SK-N-MC (cell line): ENCODE data around the gene RNF144A.

ENCODE experiments used
- EZH2 ChIP-seq: fragments of 200-600 bp; sonication (generic); IDR thresholded peaks from one replicate; pipeline ENCODE4 v1.6.1; 2017; ENCODE audit warnings: antibody characterized with exemption
- FOXP2 ChIP-seq: optimal IDR thresholded peaks from 2 replicates; pipeline ENCODE3; 2011; ENCODE audit warnings: mild to moderate bottlenecking, moderate library complexity; ENCODE audit not compliant: insufficient read depth; ENCODE audit errors: extremely low read length, control extremely low read depth
- POLR2AphosphoS5 ChIP-seq: IDR thresholded peaks from 2 replicates; pipeline ENCODE4 v1.6.1; 2012; ENCODE audit warnings: mild to moderate bottlenecking, low read depth, low read length, borderline replicate concordance

- TF ChIP-seq POLR2AphosphoS5 (no peak), EZH2 (no peak), FOXP2 (no peak)
Measured at GRCh38 chr2:6982449-6982848, 65.2 kb downstream of the RNF144A start.
